Measurements from ENCODE around the gene LAMC1. TPM values are rescaled to one million over a fixed set of nuclear protein-coding genes. Genes with fewer than 3 reads are reported as not detected.

The LAMC1 gene
- total RNA-seq, 2 experiments from 2014 or later: 0.40 TPM; not detected in 1

DNA sequence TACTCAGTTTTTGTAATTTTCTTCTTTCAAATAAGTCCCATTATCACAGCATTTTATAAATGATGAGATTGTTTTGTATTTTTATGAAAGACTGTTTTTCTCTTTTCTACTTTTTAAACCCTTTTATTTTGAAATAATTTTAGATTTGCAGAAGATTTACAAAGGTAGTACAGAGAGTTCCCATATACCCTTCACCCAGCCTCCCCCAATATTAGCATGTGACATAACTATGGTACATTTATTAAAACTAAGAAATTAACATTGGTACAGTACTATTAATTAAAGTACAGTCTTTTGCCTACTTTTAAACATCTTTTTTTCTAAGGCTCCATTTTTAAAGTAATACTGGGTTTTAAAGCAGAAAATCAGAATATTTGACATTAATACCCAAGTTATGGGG lies 127.2 kb downstream of the LAMC1 start:
- no peaks in the 10 kb centered on the region for H3K9me3 Mint-ChIP-seq (ENCODE audit: low read depth)
- H3K4me1 Mint-ChIP-seq: no peaks in the 10 kb centered on the region
- peaks cover 13% of the 10 kb centered on the region for H3K27me3 Mint-ChIP-seq

GRCh38 chr1:183152180-183152579 lies 129.0 kb downstream of the LAMC1 start:
- ATAC-seq (no peak), DNase-seq (no peak)
- H3K4me1 Mint-ChIP-seq: no peaks in the 10 kb centered on the region
- no peaks in the 10 kb centered on the region for H3K36me3 Mint-ChIP-seq
- H3K27me3 Mint-ChIP-seq: peaks cover 17% of the 10 kb centered on the region
- H3K9me3 Mint-ChIP-seq (ENCODE audit: low read depth): no peaks in the 10 kb centered on the region
- no peak overlapping the region for H3K4me3 Mint-ChIP-seq
- CTCF ChIA-PET: no interaction called here
- H3K27ac Mint-ChIP-seq: no peak overlapping the region

More for the DNA sequence above, 127.2 kb downstream of the LAMC1 start:
- ATAC-seq (no peak), DNase-seq (no peak)
- CTCF ChIA-PET: no interaction called here
- no peaks in the 10 kb centered on the region for H3K36me3 Mint-ChIP-seq
- no peak overlapping the region for H3K27ac Mint-ChIP-seq
- H3K4me3 Mint-ChIP-seq: no peak overlapping the region

DNA sequence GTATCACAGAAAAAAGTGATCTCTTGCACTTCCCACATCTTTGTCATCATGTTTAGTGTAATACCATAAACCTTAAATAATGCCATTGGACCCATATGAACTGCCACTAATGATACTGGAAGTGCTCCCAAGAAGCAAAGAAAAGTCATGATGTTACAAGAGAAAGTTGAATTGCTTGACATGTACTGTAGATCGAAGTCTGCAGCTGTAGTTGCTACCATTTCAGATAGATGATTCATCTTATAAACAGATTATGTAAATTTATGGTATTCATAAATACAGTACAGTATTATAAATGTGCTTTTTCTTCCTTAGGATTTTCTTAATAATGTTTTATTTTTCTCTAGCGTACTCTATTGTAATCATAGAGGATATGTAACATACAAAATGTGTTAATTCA lies 132.7 kb downstream of the LAMC1 start:
- H3K27ac Mint-ChIP-seq: no peak overlapping the region
- peaks cover 15% of the 10 kb centered on the region for H3K27me3 Mint-ChIP-seq
- H3K36me3 Mint-ChIP-seq: no peaks in the 10 kb centered on the region
- CTCF ChIA-PET: no interaction called here
- H3K4me3 Mint-ChIP-seq: no peak overlapping the region
- no peaks in the 10 kb centered on the region for H3K4me1 Mint-ChIP-seq
- DNase-seq (no peak), ATAC-seq (no peak)
- no peaks in the 10 kb centered on the region for H3K9me3 Mint-ChIP-seq (ENCODE audit: low read depth)

GRCh38 chr1:183159960-183160359 lies 136.7 kb downstream of the LAMC1 start:
- CTCF ChIA-PET: no interaction called here
- no peaks in the 10 kb centered on the region for H3K4me1 Mint-ChIP-seq

GRCh38 chr1:183161391-183161790 lies 138.2 kb downstream of the LAMC1 start:
- no peaks in the 10 kb centered on the region for H3K9me3 Mint-ChIP-seq (ENCODE audit: low read depth)
- no peaks in the 10 kb centered on the region for H3K4me1 Mint-ChIP-seq
- H3K27ac Mint-ChIP-seq: no peak overlapping the region
- H3K36me3 Mint-ChIP-seq: no peaks in the 10 kb centered on the region
- ATAC-seq: no peak
- no peak for DNase-seq
- CTCF ChIA-PET: no interaction called here
- H3K27me3 Mint-ChIP-seq: peaks cover 6% of the 10 kb centered on the region
- no peak overlapping the region for H3K4me3 Mint-ChIP-seq

More at GRCh38 chr1:183159960-183160359, 136.7 kb downstream of the LAMC1 start:
- no peaks in the 10 kb centered on the region for H3K36me3 Mint-ChIP-seq
- DNase-seq: no peak
- H3K9me3 Mint-ChIP-seq (ENCODE audit: low read depth): no peaks in the 10 kb centered on the region
- H3K27ac Mint-ChIP-seq: no peak overlapping the region
- no peak overlapping the region for H3K4me3 Mint-ChIP-seq
- no peak for ATAC-seq
- peaks cover 9% of the 10 kb centered on the region for H3K27me3 Mint-ChIP-seq

DNA sequence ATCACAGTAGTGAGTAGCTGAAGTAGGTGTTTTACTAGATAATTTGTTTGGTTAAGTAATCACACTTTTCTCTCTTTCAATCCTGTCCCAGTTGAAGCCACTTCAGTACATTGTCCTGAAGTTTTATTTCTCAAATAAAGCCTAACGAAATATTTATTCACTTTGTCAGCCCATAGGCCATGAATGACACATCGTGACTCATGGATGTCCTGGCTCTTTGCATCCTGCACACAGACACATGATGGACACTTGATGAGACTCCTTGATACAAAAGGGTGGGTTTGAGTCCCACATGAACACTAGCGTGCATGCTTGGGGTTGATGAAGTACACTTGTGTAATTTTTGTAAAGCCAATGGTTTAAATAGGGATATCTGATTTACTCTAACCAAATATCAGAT lies 140.1 kb downstream of the LAMC1 start:
- Mint-ChIP-seq H3K36me3 (no peaks in the 10 kb centered on the region), H3K27me3 (peaks cover 6% of the 10 kb centered on the region), H3K4me1 (no peaks in the 10 kb centered on the region), H3K9me3 (ENCODE audit: low read depth) (no peaks in the 10 kb centered on the region), H3K4me3 (no peak overlapping the region), H3K27ac (no peak overlapping the region)
- CTCF ChIA-PET: no interaction called here
- DNase-seq (no peak), ATAC-seq (no peak)

GRCh38 chr1:183164340-183164739 lies 141.1 kb downstream of the LAMC1 start:
- Mint-ChIP-seq H3K9me3 (ENCODE audit: low read depth) (no peaks in the 10 kb centered on the region), H3K27me3 (peaks cover 5% of the 10 kb centered on the region), H3K27ac (no peak overlapping the region), H3K4me1 (no peaks in the 10 kb centered on the region), H3K4me3 (no peak overlapping the region), H3K36me3 (no peaks in the 10 kb centered on the region)
- DNase-seq (no peak), ATAC-seq (no peak)
- CTCF ChIA-PET: no interaction called here

- H3K27ac Mint-ChIP-seq: no peak overlapping the region
- no peaks in the 10 kb centered on the region for H3K36me3 Mint-ChIP-seq
- DNase-seq (no peak), ATAC-seq (no peak)
- CTCF ChIA-PET: no interaction called here
- H3K27me3 Mint-ChIP-seq: peaks cover 5% of the 10 kb centered on the region
- no peaks in the 10 kb centered on the region for H3K9me3 Mint-ChIP-seq (ENCODE audit: low read depth)
- no peak overlapping the region for H3K4me3 Mint-ChIP-seq
- H3K4me1 Mint-ChIP-seq: no peaks in the 10 kb centered on the region
Measured at GRCh38 chr1:183164963-183165362, 141.7 kb downstream of the LAMC1 start.

DNA sequence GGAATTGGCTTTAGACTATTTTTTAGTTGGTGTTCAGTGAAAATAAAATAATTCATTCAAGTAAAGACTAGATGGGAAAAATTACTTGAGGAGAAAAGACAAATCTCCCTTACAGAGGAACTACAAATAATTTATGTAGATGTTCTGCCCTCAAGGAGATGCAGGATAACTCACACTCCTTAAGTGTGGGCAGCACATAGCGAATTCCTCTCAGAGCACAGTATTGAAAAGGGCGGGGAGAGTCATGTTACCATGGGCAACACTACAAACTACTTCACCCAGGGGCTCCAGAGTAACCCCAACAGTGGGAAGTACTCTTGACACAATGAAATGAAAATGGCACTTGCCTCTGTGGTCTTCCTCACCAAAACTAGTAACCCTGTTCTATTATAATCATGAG lies 142.2 kb downstream of the LAMC1 start:
- H3K9me3 Mint-ChIP-seq (ENCODE audit: low read depth): no peaks in the 10 kb centered on the region
- CTCF ChIA-PET: no interaction called here
- H3K4me3 Mint-ChIP-seq: no peak overlapping the region
- H3K27ac Mint-ChIP-seq: no peak overlapping the region
- H3K36me3 Mint-ChIP-seq: no peaks in the 10 kb centered on the region
- ATAC-seq: no peak
- peaks cover 5% of the 10 kb centered on the region for H3K27me3 Mint-ChIP-seq
- no peak for DNase-seq
- no peaks in the 10 kb centered on the region for H3K4me1 Mint-ChIP-seq

DNA sequence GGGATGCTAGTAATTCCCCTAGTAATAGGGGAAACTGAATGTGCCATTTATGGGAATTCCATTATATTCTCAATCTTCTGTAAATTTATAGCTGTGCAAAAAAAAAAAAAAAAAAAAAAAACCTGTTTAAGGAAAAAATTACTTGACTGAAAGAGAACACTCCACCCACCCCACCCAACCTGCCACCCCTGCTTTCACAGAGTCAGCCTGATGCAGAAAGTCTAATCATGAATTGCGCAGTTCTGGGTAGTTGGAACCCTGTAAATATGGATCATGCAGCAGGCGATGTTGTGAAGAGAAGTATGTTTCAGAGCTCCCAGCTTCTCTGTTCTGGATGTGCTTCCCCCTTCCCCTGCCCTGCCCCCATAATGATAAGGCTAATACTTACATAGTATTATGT lies 143.2 kb downstream of the LAMC1 start:
- no peak overlapping the region for H3K4me3 Mint-ChIP-seq
- CTCF ChIA-PET: no interaction called here
- H3K27ac Mint-ChIP-seq: no peak overlapping the region
- H3K36me3 Mint-ChIP-seq: no peaks in the 10 kb centered on the region
- no peak for DNase-seq
- no peaks in the 10 kb centered on the region for H3K4me1 Mint-ChIP-seq
- no peaks in the 10 kb centered on the region for H3K9me3 Mint-ChIP-seq (ENCODE audit: low read depth)
- H3K27me3 Mint-ChIP-seq: peaks cover 6% of the 10 kb centered on the region
- no peak for ATAC-seq

DNA sequence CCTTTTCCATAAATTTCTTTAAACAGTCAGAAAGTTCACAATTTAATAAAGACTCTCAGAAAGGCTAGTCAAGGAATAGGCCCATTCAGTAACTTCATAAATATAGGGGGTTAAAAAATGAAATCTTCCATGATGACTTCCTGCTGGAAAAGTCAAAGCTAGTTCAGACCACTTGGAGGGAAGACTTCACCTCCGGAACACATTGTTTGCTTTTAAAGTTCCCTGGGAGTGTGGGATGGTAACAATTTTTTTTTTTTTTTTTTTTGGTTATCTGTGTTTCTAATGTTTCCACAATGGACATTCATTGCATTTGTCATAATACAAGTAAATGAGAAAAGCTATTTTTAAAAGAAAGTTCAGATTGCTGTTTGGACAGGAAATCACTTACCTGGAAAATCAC lies 144.5 kb downstream of the LAMC1 start:
- ATAC-seq (no peak), DNase-seq (no peak)
- Mint-ChIP-seq H3K4me1 (no peaks in the 10 kb centered on the region), H3K36me3 (no peaks in the 10 kb centered on the region), H3K4me3 (no peak overlapping the region), H3K27ac (no peak overlapping the region), H3K9me3 (ENCODE audit: low read depth) (no peaks in the 10 kb centered on the region), H3K27me3 (peaks cover 11% of the 10 kb centered on the region)
- CTCF ChIA-PET: no interaction called here

DNA sequence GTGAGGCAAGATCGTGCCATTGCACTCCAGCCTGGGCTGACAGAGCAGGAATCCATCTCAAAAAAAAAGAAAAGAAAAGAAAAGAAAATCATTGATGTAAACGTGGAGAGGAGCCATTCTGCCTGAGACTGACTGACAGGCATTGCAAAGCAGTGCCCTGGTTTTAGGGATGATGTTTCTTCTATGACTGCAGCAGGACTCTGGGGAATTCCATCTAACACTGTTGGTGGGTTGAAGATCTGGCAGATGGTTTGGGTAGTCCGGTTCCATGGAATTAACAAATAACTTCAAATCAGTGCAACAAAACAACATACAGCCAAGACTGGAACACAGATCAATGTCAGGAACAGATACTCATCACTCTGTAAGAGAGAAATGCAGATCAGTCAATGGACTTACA lies 145.1 kb downstream of the LAMC1 start:
- Mint-ChIP-seq H3K4me1 (no peaks in the 10 kb centered on the region), H3K36me3 (no peaks in the 10 kb centered on the region), H3K27ac (no peak overlapping the region), H3K27me3 (peaks cover 11% of the 10 kb centered on the region), H3K4me3 (no peak overlapping the region), H3K9me3 (ENCODE audit: low read depth) (no peaks in the 10 kb centered on the region)
- CTCF ChIA-PET: no interaction called here
- ATAC-seq (no peak), DNase-seq (no peak)

- DNase-seq (no peak), ATAC-seq (no peak)
- Mint-ChIP-seq H3K4me3 (no peak overlapping the region), H3K4me1 (no peaks in the 10 kb centered on the region), H3K27me3 (peaks cover 23% of the 10 kb centered on the region), H3K9me3 (ENCODE audit: low read depth) (no peaks in the 10 kb centered on the region), H3K27ac (no peak overlapping the region), H3K36me3 (peaks cover 1% of the 10 kb centered on the region)
- CTCF ChIA-PET: no interaction called here
Measured at GRCh38 chr1:183173828-183174227, 150.6 kb downstream of the LAMC1 start.

GRCh38 chr1:183175631-183176030 lies 152.4 kb downstream of the LAMC1 start:
- Mint-ChIP-seq H3K27me3 (peaks cover 21% of the 10 kb centered on the region), H3K9me3 (ENCODE audit: low read depth) (no peaks in the 10 kb centered on the region), H3K4me3 (no peak overlapping the region), H3K27ac (no peak overlapping the region), H3K4me1 (peaks cover 1% of the 10 kb centered on the region), H3K36me3 (peaks cover 1% of the 10 kb centered on the region)
- no peak for DNase-seq
- CTCF ChIA-PET: no interaction called here
- ATAC-seq: no peak

- Mint-ChIP-seq H3K36me3 (peaks cover 1% of the 10 kb centered on the region), H3K4me1 (peaks cover 4% of the 10 kb centered on the region), H3K4me3 (no peak overlapping the region), H3K27me3 (peaks cover 16% of the 10 kb centered on the region), H3K27ac (no peak overlapping the region), H3K9me3 (ENCODE audit: low read depth) (no peaks in the 10 kb centered on the region)
- ATAC-seq (no peak), DNase-seq (no peak)
- CTCF ChIA-PET: no interaction called here
Measured at GRCh38 chr1:183178545-183178944, 155.3 kb downstream of the LAMC1 start.

Data from activated CD8-positive, alpha-beta memory T cell treated with anti-CD3 and anti-CD28 coated beads, Interleukin-2, amount 10 ng/mL, durations not matched to agents 7 days and 5 days (primary cell).